ENCODE data around the gene TNFSF13. TPM values are rescaled to one million over a fixed set of nuclear protein-coding genes. Genes with fewer than 3 reads are reported as not detected.

TNFSF13 gene
- total RNA-seq, 1 experiment from 2014 or later: 3.2 TPM

DNA sequence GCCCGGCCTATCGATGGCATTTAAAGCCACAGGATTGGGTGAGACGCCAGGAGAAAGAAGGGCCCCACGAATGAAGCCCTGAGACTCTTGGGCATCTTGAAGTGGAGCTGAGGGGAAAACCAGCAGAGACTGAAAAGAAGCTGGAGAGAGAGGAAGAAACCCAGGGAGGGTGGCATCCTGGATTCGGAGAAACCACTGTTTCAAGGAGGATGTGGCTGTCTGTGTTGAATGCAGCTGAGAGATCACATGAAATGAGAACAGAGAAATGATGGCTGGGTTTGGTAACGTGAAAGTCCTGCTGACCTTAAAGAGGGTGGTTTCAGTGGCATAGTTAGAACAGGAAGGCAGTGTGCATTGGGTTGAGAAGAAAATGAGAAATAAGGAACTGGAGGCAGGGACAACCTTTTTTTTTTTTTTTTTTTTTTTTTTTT lies 5.9 kb upstream of the TNFSF13 start:
- ATAC-seq (no peak), DNase-seq (ENCODE audit: low spot score) (no peak)
- TF ChIP-seq, protein P1, sequence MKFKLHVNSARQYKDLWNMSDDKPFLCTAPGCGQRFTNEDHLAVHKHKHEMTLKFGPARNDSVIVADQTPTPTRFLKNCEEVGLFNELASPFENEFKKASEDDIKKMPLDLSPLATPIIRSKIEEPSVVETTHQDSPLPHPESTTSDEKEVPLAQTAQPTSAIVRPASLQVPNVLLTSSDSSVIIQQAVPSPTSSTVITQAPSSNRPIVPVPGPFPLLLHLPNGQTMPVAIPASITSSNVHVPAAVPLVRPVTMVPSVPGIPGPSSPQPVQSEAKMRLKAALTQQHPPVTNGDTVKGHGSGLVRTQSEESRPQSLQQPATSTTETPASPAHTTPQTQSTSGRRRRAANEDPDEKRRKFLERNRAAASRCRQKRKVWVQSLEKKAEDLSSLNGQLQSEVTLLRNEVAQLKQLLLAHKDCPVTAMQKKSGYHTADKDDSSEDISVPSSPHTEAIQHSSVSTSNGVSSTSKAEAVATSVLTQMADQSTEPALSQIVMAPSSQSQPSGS (CRISPR knock-in tag; IDR thresholded peaks at IDR 0.05; ENCODE audit: borderline replicate concordance, low read depth): no peak
- TF ChIP-seq ZNF138 (CRISPR knock-in tag; conservative IDR thresholded peaks at IDR 0.05): no peak
- TF ChIP-seq, protein P2, sequence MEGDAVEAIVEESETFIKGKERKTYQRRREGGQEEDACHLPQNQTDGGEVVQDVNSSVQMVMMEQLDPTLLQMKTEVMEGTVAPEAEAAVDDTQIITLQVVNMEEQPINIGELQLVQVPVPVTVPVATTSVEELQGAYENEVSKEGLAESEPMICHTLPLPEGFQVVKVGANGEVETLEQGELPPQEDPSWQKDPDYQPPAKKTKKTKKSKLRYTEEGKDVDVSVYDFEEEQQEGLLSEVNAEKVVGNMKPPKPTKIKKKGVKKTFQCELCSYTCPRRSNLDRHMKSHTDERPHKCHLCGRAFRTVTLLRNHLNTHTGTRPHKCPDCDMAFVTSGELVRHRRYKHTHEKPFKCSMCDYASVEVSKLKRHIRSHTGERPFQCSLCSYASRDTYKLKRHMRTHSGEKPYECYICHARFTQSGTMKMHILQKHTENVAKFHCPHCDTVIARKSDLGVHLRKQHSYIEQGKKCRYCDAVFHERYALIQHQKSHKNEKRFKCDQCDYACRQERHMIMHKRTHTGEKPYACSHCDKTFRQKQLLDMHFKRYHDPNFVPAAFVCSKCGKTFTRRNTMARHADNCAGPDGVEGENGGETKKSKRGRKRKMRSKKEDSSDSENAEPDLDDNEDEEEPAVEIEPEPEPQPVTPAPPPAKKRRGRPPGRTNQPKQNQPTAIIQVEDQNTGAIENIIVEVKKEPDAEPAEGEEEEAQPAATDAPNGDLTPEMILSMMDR (IDR thresholded peaks at IDR 0.05): no peak
- TF ChIP-seq MYBL2 (CRISPR knock-in tag; IDR thresholded peaks at IDR 0.05): no peak
- no peak for TF ChIP-seq MXD4 (CRISPR knock-in tag; IDR thresholded peaks at IDR 0.05; ENCODE audit: borderline replicate concordance)
- TF ChIP-seq, protein P3, sequence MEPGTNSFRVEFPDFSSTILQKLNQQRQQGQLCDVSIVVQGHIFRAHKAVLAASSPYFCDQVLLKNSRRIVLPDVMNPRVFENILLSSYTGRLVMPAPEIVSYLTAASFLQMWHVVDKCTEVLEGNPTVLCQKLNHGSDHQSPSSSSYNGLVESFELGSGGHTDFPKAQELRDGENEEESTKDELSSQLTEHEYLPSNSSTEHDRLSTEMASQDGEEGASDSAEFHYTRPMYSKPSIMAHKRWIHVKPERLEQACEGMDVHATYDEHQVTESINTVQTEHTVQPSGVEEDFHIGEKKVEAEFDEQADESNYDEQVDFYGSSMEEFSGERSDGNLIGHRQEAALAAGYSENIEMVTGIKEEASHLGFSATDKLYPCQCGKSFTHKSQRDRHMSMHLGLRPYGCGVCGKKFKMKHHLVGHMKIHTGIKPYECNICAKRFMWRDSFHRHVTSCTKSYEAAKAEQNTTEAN (CRISPR knock-in tag; IDR thresholded peaks at IDR 0.05): no peak
- TF ChIP-seq IRF2 (CRISPR knock-in tag; IDR thresholded peaks at IDR 0.05; ENCODE audit: borderline replicate concordance, low read depth): no peak
- no peak for TF ChIP-seq ZNF423 (CRISPR knock-in tag; IDR thresholded peaks at IDR 0.05)
- TF ChIP-seq, protein P4, sequence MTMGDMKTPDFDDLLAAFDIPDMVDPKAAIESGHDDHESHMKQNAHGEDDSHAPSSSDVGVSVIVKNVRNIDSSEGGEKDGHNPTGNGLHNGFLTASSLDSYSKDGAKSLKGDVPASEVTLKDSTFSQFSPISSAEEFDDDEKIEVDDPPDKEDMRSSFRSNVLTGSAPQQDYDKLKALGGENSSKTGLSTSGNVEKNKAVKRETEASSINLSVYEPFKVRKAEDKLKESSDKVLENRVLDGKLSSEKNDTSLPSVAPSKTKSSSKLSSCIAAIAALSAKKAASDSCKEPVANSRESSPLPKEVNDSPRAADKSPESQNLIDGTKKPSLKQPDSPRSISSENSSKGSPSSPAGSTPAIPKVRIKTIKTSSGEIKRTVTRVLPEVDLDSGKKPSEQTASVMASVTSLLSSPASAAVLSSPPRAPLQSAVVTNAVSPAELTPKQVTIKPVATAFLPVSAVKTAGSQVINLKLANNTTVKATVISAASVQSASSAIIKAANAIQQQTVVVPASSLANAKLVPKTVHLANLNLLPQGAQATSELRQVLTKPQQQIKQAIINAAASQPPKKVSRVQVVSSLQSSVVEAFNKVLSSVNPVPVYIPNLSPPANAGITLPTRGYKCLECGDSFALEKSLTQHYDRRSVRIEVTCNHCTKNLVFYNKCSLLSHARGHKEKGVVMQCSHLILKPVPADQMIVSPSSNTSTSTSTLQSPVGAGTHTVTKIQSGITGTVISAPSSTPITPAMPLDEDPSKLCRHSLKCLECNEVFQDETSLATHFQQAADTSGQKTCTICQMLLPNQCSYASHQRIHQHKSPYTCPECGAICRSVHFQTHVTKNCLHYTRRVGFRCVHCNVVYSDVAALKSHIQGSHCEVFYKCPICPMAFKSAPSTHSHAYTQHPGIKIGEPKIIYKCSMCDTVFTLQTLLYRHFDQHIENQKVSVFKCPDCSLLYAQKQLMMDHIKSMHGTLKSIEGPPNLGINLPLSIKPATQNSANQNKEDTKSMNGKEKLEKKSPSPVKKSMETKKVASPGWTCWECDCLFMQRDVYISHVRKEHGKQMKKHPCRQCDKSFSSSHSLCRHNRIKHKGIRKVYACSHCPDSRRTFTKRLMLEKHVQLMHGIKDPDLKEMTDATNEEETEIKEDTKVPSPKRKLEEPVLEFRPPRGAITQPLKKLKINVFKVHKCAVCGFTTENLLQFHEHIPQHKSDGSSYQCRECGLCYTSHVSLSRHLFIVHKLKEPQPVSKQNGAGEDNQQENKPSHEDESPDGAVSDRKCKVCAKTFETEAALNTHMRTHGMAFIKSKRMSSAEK (CRISPR knock-in tag; IDR thresholded peaks at IDR 0.05; ENCODE audit: borderline replicate concordance): no peak
- TF ChIP-seq, protein P5, sequence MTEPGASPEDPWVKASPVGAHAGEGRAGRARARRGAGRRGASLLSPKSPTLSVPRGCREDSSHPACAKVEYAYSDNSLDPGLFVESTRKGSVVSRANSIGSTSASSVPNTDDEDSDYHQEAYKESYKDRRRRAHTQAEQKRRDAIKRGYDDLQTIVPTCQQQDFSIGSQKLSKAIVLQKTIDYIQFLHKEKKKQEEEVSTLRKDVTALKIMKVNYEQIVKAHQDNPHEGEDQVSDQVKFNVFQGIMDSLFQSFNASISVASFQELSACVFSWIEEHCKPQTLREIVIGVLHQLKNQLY (CRISPR knock-in tag; IDR thresholded peaks at IDR 0.05): no peak
- no peak for TF ChIP-seq FOXJ3 (CRISPR knock-in tag; IDR thresholded peaks at IDR 0.05; ENCODE audit: borderline replicate concordance)
- TF ChIP-seq NR3C1 (CRISPR knock-in tag; conservative IDR thresholded peaks at IDR 0.05; ENCODE audit: low read depth): no peak
- TF ChIP-seq, protein P6, sequence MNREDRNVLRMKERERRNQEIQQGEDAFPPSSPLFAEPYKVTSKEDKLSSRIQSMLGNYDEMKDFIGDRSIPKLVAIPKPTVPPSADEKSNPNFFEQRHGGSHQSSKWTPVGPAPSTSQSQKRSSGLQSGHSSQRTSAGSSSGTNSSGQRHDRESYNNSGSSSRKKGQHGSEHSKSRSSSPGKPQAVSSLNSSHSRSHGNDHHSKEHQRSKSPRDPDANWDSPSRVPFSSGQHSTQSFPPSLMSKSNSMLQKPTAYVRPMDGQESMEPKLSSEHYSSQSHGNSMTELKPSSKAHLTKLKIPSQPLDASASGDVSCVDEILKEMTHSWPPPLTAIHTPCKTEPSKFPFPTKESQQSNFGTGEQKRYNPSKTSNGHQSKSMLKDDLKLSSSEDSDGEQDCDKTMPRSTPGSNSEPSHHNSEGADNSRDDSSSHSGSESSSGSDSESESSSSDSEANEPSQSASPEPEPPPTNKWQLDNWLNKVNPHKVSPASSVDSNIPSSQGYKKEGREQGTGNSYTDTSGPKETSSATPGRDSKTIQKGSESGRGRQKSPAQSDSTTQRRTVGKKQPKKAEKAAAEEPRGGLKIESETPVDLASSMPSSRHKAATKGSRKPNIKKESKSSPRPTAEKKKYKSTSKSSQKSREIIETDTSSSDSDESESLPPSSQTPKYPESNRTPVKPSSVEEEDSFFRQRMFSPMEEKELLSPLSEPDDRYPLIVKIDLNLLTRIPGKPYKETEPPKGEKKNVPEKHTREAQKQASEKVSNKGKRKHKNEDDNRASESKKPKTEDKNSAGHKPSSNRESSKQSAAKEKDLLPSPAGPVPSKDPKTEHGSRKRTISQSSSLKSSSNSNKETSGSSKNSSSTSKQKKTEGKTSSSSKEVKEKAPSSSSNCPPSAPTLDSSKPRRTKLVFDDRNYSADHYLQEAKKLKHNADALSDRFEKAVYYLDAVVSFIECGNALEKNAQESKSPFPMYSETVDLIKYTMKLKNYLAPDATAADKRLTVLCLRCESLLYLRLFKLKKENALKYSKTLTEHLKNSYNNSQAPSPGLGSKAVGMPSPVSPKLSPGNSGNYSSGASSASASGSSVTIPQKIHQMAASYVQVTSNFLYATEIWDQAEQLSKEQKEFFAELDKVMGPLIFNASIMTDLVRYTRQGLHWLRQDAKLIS (CRISPR knock-in tag; IDR thresholded peaks at IDR 0.05; ENCODE audit: borderline replicate concordance): no peak
- TF ChIP-seq ETV6 (CRISPR knock-in tag; IDR thresholded peaks at IDR 0.05): no peak
- no peak for TF ChIP-seq GRHL2 (CRISPR knock-in tag; IDR thresholded peaks at IDR 0.05; ENCODE audit: insufficient replicate concordance, severe bottlenecking)
- TF ChIP-seq, protein P7, sequence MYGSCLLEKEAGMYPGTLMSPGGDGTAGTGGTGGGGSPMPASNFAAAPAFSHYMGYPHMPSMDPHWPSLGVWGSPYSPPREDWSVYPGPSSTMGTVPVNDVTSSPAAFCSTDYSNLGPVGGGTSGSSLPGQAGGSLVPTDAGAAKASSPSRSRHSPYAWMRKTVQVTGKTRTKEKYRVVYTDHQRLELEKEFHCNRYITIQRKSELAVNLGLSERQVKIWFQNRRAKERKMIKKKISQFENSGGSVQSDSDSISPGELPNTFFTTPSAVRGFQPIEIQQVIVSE (CRISPR knock-in tag; IDR thresholded peaks at IDR 0.05; ENCODE audit: borderline replicate concordance): no peak
- no peak for TF ChIP-seq ZNF121 (CRISPR knock-in tag; IDR thresholded peaks at IDR 0.05)
- TF ChIP-seq CREM (CRISPR knock-in tag; IDR thresholded peaks at IDR 0.05): no peak
- H3K4me1 Mint-ChIP-seq: peaks cover 25% of the 10 kb centered on the region
- H3K4me3 Mint-ChIP-seq: no peak overlapping the region
- no peaks in the 10 kb centered on the region for H3K9me3 Mint-ChIP-seq
- H3K27ac Mint-ChIP-seq: no peak overlapping the region
- POLR2A ChIA-PET: no interaction called here
- CTCF ChIA-PET: interaction anchor here (0.7 to 1.7 kb wide), 3 partner anchors 8 to 197 kb away, joined by 3 to 13 read pairs (median 4); no protein-coding TSS in a partner anchor
- H3K36me3 Mint-ChIP-seq: no peaks in the 10 kb centered on the region
- peaks cover 6% of the 10 kb centered on the region for H3K27me3 Mint-ChIP-seq (ENCODE audit: low read depth)
